HG03045 (cell line): Measurements from ENCODE around the gene DIAPH1.

Experiments
- ATAC-seq: cut with Tn5 transposase; IDR thresholded peaks from one replicate; pipeline ENCODE4 v1.9.1; 2021; ENCODE audit warnings: mild to moderate bottlenecking, moderate library complexity; ENCODE audit not compliant: unreplicated experiment

The DIAPH1 gene

GRCh38 chr5:141522301-141522700 is 96.5 kb downstream of the DIAPH1 start:
- ATAC-seq, result no peak

GRCh38 chr5:141521244-141521781 is 97.5 kb downstream of the DIAPH1 start:
- no peak for ATAC-seq

- ATAC-seq, result no peak
Observed at GRCh38 chr5:141519605-141520565, 98.9 kb downstream of the DIAPH1 start.

GRCh38 chr5:141518618-141519015 is 100.2 kb downstream of the DIAPH1 start:
- no peak for ATAC-seq

- ATAC-seq, result no peak
Observed at GRCh38 chr5:141517880-141518617, 100.8 kb downstream of the DIAPH1 start.

GRCh38 chr5:141517312-141517711 is 101.5 kb downstream of the DIAPH1 start:
- ATAC-seq, result no peak

- ATAC-seq, result no peak
Observed at GRCh38 chr5:141516672-141517025, 102.2 kb downstream of the DIAPH1 start.

- ATAC-seq, result no peak
Observed at GRCh38 chr5:141515946-141516671, 102.7 kb downstream of the DIAPH1 start.

- no peak for ATAC-seq
Observed at GRCh38 chr5:141515141-141515540, 103.7 kb downstream of the DIAPH1 start.

GRCh38 chr5:141514330-141515133 is 104.3 kb downstream of the DIAPH1 start:
- ATAC-seq, result no peak

GRCh38 chr5:141513627-141514329 is 105.0 kb downstream of the DIAPH1 start:
- ATAC-seq, result no peak

GRCh38 chr5:141512911-141513626 is 105.7 kb downstream of the DIAPH1 start:
- ATAC-seq, result no peak

GRCh38 chr5:141512390-141512910 is 106.3 kb downstream of the DIAPH1 start:
- ATAC-seq, result no peak

- no peak for ATAC-seq
Observed at GRCh38 chr5:141511771-141512325, 107.0 kb downstream of the DIAPH1 start.

- ATAC-seq, result peak; percentile 31
Observed at GRCh38 chr5:141510850-141511601, 107.8 kb downstream of the DIAPH1 start.

- no peak for ATAC-seq
Observed at GRCh38 chr5:141510160-141510559, 108.6 kb downstream of the DIAPH1 start.

- no peak for ATAC-seq
Observed at GRCh38 chr5:141508798-141509611, 109.8 kb downstream of the DIAPH1 start.
